GM18868 (cell line): ENCODE data around the gene TRAPPC2L.

Source experiments
- ATAC-seq: cut with Tn5 transposase; IDR thresholded peaks from one replicate; pipeline ENCODE4 v1.9.1; 2021; ENCODE audit warnings: mild to moderate bottlenecking, moderate library complexity; ENCODE audit not compliant: unreplicated experiment

The TRAPPC2L gene

GRCh38 chr16:88856122-88856827, 652 bp upstream of the TRAPPC2L start:
- ATAC-seq, result no peak

DNA sequence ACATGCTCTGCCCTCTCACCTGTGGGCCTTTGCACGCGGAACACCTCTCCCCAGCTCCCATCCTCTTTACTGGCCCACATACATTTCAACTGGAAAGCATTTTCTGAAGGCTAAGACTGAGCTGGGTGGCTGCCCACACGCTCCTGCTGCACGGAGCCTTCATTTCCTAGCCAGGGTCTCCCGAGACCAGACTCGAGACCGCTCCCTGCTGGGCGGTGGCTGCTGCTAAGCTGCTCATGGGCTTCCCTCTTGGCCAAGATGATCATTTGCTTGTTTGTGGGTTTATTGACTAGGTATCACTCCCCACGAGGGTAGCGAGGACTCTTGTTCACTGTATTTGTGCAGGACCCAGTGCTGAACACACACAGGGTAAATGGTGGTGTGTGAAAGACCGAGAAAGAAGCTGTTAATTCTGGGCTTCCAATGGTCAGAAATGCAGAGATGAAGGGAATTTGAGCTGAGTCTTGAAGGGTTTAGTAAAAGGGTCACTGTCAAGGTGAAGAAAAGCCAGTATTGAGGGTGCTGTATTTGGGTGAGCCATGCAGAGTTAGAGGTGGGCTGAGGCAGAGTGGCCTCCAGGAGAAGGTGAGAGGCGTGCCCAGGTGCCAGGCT, 907 bp downstream of the TRAPPC2L start:
- peak; percentile 43 for ATAC-seq

DNA sequence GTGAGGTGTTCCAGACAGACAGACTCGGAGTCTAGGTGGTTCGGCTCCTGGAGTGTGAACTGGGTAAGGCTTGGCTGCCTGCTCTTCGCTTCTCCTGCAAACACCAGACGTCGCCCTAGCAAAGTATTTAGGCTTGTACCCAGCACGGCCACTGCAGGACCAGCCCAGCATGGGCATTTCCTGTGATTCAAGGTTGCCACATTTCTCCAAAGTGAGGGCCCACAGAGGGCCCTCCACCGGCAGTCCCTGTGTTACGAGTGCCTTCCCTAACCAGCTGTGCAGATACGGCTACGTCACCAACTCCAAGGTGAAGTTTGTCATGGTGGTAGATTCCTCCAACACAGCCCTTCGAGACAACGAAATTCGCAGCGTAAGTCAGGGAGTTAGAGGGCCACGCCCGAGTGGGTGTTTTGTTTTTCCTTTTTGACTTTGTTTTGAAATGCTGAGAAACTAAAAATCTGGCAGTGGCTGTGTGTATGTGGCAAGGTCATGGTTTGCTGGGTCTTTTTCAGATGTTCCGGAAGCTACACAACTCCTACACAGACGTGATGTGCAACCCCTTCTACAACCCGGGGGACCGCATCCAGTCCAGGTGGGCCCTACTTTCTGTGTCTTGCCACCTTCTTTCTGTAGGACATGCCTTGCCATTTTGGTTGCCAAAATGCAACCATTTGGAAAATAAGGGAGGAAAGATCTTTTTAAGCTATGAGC, 2.6 kb downstream of the TRAPPC2L start:
- ATAC-seq, result no peak

DNA sequence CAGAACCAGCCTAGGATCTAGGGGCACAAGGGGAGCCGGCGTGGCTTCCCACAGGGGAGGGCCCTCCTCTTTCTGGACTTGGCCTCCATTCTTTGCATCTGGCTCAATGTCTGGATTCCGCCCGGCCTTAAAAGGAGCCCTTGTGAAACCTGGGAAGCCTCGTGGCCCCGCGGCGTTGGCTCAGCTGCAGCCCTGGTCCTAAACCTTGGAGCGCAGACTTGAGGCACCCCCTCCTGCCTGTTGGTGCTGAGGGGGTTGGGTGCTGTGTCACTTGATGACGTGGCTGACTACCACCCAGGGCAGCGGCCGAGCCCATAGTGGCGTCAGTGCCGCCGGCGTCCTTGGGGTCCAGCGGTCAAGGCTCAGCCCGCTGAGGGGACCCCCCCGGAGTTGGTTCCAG, 4.4 kb downstream of the TRAPPC2L start:
- ATAC-seq, result no peak

DNA sequence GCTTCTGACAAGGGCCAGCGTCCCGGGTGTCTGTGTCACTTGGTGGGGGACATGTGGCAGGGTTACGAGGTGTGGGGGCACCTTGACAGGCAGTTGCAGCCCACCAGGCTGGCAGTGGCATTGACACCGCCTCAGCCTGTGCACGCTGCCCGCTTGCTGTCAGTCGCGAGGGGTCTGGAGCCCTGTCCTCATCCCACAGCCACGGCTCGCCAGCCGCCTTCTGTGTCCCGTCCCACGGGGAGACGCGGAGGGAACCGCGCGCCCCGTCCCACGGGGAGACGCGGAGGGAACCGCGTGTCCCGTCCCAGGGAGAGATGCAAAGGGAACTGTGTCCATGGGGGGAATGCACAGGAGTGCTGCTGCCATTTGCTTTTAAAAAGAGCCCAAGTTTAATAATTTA, 6.0 kb downstream of the TRAPPC2L start:
- no peak for ATAC-seq

GRCh38 chr16:88863426-88863825, 6.5 kb downstream of the TRAPPC2L start:
- no peak for ATAC-seq

DNA sequence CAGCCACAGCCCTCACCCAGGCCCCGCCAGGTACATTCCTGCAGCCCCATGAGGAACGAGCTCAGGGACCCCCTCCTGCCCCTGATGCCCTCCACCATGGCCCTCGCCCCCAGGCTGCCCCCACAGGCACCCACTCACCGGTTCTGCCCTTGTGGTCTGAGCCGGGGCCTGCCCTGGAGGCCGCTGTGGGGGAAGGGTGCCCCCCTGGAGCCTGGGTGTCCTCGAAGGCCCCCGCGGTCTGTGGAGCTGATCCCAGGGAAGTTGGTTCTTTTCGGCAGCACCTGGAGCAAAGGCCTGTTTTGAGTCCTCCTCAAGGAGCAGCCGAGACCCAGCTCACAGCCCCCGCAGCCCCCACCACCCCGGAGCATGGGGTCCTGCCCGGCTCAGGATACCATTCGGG, 7.2 kb downstream of the TRAPPC2L start:
- no peak for ATAC-seq

DNA sequence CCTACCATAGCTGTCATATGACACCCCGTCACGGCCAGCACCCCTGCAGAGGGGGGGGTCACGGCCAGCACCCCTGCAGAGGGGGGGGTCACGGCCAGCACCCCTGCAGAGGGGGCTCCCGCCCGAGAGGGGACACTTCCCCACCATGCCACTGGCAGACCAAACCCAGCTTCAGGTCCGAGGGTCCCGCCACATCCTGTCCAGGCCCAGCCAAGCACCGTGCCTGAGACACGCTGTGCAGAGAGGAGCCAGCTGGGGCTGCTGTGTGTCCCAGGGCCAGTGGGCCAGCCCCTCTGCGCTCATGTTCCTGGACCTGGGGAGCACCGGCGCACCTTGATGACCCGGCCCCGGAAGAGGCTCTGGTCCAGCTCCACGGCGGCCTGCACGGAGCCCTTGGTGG, 7.6 kb downstream of the TRAPPC2L start:
- no peak for ATAC-seq

- no peak for ATAC-seq
These were observed 8.4 kb downstream of the TRAPPC2L start for GRCh38 chr16:88865310-88865709.

DNA sequence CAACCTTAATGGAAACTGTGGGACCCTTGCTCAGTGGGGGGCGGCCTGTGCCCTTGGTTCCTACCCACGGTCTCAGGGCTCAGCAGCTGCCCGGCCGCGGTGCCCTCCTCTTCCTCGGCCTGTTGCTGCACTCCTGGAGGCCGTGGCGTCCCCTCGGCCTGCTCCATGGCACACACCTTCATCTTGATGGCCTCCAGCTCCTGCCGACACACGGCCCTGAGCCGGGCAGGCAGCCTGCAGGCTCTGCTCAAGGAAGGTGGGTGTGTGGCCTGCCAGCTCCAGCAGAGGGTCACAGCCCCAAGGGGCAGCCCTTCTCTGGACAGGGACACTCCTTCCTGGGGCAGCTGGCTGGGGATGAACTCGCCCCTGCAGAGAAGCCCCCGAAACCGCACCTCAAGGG, 8.8 kb downstream of the TRAPPC2L start:
- ATAC-seq, result no peak

DNA sequence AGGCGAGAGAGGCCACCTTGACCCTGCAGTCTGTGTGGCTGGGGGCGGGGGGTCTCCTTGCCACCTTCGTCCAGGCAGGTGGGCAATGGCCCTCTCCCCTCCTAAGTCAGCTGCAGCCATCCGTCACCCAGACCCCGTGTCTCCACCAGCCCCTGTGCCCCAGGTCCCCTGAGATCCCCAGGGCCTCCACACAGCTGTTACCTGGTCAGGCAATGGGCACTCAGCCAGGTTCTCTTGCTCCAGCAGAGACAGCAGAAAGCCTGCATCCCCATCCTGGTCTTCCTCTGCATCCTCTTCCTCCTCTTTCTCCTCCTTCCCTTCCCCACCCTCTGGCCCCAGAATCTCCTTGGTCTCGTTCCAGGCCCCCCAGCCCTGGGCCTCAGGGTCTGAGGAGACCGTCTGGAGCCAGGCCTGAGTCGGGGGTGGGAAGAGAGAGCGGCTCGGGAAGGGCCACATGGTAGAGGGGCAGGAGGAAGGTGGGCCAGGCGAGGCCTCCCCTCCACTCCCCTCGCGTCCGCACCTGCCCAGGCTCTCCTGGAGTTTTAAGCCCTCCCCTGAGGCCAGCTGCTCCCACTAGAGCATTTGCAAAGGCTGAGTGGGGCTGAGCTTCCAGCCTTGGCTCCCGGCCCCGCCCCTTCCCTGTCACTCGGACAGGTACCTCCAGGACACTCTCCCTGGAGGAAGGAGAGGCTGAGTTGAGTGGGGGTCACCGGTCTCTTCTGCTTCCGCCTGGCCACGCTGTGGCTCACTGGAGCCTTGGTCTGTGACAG, 9.4 kb downstream of the TRAPPC2L start, which contains the start of gene PABPN1L:
Gene PABPN1L (minus strand): TSS at position 510 of the 770 bp plus-strand sequence. CDS start 54 bp downstream, at position 456.
- ATAC-seq, result no peak

- no peak for ATAC-seq
These were observed 10.8 kb downstream of the TRAPPC2L start for GRCh38 chr16:88867581-88868246.

- no peak for ATAC-seq
These were observed 12.2 kb downstream of the TRAPPC2L start for GRCh38 chr16:88868974-88869672.

GRCh38 chr16:88869673-88869980, 12.7 kb downstream of the TRAPPC2L start:
- no peak for ATAC-seq

GRCh38 chr16:88870608-88871348, 13.9 kb downstream of the TRAPPC2L start:
- ATAC-seq, result no peak

DNA sequence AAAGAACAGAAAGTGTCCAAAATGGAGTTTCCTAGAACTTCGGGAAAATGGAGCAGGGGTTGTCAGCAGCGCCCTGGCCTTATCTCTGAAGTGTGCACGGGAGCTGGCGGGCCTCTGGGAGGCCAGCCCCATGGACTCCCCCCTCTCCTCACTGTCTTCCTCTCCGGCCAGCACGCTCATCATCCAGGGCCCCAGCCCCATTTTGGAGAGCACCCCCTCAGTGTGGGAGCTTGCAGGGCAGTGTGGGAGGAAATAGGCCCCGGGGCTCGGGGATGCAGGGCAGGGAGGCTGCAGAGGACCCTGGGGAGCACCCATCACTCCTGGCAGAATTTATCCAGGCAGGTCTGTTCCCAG, 14.4 kb downstream of the TRAPPC2L start:
- ATAC-seq, result no peak

- no peak for ATAC-seq
These were observed 14.9 kb downstream of the TRAPPC2L start for GRCh38 chr16:88871730-88872416.

DNA sequence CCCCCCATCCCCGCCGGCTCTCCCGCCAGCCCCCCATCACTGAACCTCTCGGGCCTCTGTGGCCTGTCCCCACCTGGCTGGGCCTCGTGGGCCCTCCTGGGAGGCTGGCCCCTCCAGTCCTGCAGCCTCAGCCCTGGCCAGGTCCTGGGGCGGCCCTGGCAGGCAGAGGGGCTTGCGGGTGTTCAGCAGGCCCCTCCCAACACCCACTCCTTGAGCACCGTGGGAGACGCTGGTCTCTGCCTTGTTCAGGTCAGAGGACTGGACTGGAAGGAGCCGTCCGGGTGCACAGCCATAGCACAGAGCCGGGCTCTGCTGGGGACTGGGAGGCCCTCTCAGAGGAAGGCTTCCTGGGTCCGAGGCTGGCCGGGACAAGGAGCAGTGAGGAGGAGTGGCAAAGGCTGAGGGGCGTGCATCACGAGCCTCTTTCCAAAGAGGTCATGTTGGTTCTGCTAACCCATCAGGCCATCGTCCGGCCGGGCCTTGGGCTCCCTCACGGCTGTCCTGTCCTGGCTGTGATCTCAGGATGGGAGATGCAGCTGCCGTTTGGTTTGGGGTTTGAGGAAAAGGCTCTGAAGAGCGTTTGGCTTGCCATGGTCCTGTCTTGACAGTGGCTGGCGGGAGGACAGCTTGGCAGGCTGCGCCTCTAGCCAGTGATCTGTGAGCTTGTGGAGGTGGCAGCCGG, 15.9 kb downstream of the TRAPPC2L start:
- ATAC-seq, result no peak
